GM21737 (cell line): ENCODE measurements around the gene PLA2G2A.

Experiments used
- ATAC-seq: cut with Tn5 transposase; IDR thresholded peaks from one replicate; pipeline ENCODE4 v1.9.1; 2021; ENCODE audit warnings: mild to moderate bottlenecking, moderate library complexity; ENCODE audit not compliant: unreplicated experiment

PLA2G2A gene

DNA sequence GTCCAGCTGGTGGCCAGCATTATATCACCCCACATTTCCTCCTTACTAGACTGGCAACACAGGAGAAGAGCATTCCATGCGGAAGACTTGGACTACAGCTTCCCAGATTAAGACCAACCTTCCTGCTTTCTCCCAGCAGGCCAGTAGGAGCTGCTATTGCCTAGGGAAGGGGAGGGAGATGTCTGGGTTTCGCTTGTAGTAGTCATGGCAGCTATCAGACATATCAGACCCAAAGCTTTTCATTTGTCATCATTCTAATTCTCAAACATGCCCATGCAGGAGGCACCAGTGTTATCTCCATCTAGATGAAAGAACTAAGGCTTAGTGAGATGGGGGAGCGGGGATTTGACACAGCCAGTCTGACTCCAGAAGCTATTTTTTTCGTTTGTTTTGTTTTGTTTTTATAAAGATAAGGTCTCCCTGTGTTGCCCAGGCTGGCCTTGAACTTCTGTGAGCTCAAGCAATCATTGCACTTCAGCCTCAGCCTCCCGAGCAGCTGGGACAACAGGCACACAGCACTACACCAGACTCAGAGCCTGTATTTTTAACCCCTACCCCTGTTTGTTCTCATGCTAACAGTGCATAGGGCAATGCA lies 4.5 kb downstream of the PLA2G2A start:
- ATAC-seq, result no peak

DNA sequence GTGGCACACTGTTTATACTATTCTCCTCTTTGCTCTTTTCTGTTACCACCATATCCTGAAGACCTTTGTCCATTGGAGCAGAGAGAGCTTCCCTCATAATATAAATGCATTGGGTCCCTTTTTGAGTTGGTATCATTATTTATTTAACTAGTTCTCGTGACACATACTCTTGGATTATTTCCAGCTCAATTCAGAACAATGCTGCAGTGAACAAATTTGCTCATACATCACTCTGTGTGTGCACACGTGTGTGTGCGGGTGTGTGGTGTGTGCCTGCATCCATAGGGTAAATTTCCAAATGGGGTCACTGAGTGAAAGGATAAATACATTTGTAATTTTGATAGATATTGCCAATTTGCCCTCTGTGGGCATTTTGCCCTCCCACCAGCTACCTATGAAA lies 5.8 kb downstream of the PLA2G2A start:
- ATAC-seq, result no peak

DNA sequence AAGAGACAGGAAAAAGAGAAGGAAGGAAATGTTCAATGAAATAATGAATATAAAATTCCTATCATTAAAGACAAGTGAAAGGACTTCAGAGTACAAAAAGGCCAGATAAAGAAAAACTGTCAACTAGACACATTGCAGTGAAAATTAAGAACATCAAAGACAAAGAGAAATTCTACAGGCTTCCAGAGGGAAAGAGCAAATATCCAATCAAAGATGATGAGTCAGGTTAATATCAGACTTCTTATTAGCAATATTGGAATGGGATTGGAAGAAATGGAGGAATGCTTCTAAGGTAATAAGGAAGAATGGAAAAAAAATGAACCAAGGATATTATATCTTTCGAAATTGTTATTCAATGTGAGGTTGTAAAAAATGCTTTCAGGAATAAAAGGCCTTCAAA lies 7.8 kb downstream of the PLA2G2A start:
- no peak for ATAC-seq

DNA sequence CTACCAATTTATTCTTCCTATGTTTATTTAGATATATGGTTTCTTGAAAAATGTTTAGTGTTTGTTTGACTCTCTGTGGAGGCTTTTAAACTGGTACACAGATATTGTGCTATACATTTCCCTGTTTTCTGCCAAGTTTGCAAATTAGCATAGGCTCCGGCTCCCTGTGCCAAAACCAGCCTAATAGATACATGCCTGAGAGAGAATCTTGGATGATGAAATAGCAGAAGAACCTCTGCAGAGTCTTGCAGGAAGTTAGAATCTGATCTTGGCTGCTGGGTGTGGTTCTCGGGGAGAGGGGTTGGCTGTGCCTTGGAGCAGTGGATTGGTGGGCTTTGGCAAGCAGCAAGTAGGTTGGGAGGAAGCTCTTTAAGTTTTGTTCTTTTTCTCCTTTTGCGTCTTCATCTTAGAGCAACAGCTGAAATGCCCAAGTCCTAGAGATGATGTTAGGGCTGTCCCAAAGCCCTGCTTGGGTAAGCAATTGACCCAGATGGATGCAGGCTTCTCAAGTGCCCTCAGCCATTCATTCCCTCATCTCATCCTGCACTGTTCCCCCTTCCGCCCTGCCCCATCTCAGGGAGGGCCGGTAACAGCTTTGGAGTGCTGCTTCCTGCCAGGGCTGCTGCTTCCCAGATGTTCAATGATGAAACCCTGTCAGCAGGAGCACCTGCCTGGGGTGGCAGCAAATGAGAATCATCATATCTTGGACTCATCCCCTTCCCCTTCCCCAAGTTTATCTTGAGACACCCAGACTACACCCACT lies 9.3 kb downstream of the PLA2G2A start:
- no peak for ATAC-seq

DNA sequence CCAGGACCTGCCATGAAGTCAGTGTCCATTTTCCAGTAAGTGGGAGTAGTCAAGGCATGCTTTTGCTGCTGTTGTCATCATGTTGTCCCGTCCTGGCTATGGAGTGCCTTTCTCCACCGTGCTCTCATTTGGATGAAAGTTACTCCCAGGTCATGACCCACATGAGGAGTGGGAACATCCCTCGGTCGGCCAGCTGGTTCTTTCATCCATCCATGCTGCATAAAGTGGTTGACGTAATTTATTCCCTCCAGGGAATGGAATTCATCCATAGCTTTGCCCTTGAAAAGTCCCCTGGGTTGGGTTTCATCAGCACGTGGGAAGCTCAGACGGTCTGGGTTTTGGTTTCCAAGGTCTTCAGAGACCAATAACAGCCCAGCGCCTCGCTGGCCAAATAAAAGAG lies 11.6 kb downstream of the PLA2G2A start:
- no peak for ATAC-seq

DNA sequence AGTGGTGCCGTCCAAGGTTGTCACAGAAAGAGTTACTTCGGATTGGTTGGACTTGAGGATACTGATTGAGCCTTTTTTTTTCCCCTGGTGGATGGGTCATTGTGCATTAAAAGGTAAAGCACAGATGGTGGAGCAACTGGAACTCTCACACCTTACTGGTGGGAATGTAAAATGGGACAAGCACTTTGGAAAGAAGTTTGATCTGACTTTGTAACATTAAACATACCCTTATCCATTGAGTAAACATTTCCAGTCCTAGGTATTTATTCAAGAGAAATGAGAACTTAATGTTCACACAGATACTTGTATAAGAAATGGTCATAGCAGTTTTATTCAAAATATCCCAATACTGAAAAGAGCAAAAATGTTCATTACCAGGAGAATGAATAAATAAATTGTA lies 14.9 kb downstream of the PLA2G2A start:
- no peak for ATAC-seq

DNA sequence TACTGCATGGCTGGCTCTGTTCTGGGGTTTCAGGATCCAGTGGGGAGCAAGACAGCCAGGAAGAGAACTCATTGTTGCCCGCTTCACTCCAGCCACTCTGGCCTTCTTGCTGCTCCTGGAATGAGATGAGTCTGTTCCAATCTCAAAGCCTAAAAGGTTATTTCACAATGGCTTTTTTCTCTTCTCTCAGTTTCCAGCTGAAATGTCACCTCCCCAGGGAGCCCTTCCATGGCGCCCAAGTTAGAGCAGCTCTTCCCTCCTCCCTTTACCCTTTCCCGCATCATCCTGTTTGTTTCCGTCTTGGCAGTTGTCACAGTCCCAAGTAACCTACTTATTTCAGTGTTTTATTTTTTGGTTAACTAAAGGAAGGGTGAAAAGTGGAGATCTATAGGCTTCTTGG lies 15.8 kb downstream of the PLA2G2A start:
- ATAC-seq, result no peak

DNA sequence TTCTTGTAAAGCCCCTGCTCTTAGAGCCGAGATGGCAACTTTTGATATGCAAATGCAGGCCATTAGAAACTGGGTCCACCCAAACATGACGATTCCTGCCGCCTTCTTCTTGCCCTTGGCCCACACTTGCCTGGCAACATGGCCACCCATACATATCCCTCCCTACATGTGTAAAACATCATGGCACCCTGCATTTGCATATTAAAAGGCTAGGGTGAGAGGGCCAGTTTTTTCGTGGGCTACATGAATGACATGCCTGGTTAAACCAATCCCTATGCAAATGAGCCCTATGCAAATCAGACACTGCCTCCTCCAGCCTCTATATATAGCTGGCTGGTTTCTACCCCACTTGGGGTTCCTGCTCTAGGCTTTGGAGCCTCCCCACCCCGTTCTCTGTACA lies 18.8 kb downstream of the PLA2G2A start:
- ATAC-seq, result no peak

DNA sequence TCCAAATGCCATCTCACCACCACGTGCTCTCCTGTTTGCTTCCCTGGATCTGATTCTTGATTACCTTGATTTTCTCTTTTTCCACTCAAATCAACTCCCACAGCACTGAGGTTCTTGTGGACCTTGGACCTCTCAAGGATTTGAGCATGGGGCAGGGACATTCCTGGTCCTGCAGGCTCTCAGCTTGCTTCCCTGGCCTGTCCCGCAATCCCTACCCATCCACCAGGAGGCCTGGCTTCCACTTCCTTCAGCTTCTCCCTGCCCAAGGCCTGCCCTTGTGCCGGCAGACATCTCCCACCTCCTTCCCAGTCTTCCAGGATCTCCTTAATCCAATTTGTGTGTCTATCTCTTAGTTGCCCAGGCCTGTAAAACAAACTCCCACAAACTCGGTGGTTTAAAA lies 21.6 kb downstream of the PLA2G2A start:
- ATAC-seq, result no peak

DNA sequence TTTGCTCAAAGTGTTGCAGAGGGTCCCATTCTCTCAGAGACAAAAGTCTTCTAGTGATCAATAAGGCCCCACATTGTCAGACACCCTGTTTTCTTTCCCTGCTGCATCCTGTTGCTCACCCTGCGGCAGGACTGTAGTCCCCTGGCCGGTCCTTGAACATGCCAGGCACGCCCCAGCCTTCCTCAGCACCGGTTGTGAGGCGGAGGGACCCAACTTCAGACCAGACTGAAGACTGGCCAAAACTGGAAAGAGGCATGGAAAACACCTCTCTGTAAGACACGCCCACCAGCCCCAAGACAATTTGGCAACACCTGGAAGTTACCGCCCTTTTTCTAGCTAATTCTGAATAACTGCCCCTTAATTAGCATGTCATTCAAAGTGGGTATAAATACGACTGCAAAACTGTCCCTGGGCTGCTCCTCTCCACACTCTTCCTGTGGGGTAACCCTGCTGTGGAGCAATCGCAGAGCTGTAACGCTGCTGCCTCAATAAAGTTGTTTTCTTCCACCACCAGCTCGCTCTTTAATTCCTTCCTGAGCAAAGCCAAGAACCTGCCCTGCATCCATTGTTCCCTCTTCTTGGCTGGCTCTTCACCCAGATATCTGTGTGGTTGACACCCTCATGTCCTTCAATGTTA lies 23.8 kb downstream of the PLA2G2A start:
- ATAC-seq, result no peak

DNA sequence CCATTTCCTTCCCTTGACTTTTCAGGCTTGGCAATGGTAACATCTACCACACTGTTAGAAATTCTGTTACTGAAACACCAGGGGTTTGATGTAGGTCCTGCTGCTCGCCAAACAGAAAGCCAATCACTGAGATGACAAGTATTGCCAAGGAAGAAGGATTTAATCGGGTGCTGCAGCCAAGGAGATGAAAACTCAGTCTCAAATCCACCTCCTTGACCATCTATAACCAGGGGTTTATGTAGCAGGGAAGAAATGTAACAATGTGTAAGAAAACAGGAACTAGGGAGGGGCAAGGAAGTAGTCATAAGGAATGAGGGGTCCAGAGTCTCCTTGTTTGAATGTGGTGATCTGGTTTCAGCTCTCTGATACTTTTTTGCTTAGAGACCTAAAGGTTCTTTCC lies 25.4 kb downstream of the PLA2G2A start:
- no peak for ATAC-seq

DNA sequence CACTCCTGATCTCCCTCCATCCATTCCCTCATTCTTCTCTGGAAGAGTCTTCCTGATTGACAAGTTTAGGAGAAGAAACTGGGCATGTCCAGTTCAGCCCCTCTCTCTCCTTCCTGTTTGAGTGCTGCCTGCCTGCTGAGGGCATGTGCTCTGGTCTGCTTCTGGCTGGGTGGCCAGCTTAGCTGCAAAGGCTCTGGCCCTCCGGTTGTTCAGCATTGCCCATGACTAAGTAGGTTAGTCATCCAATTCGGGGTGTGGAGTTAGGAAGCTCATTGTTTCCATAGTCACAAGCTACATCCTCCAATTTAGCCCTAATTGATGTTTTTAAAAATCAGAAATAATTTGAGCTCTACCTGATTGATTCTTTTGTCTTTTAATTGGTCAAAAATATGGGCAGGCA lies 30.4 kb downstream of the PLA2G2A start:
- ATAC-seq, result no peak

DNA sequence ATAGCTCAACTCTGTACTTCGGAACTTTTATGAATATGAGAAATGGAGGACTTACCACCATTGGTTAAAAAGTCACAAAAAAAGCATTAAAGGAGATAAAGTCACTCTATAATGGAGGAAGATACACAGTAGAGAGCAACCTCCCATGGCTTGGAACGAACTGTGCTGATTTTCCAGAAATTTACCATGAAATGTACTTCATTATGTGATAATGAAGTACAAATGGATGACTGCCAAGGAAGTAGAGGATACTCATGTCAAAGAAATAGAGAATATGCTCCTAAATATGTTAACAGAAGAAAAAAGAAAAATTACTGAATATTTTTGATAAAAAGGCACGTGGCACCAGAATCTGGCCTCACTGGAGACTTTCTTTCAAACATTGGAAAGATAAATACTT lies 32.4 kb downstream of the PLA2G2A start:
- ATAC-seq, result no peak

DNA sequence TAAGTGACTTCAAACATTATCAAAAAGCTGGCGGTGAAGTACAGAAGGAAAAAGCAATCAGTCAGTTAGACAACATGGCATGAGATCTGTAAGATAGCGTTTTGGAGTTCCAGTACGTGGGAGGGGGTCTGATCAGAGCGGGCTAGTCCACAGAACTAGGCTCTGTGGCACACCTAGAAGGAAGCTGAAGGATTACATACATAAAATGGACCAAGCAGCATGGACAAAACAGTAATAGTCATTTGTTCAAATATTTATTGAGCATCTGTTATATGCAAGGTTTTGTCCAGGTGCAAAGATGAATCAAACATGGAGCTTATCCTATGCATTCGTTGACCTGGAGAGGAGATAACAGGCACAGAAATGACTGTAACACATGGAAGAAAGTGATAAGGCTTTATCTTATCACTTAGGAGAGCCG lies 33.1 kb downstream of the PLA2G2A start:
- no peak for ATAC-seq

DNA sequence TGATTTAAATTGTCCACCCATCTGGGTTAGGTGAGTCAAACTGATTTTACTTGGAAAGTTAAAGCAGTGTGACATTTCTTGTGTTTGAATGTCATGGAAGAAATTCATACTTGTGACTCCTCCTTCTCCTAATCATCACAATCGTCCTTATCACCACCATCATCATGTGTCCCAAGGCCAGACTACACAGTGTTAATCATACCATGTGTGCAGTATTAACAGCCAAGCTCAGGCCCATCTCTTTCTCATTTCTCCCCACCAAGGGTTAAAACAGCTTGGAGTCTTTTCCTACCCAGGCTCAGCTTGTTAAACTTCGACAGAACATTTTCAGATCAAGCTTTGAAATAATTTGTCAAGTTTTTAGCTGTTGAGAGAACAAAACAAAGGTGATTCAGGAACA lies 33.5 kb downstream of the PLA2G2A start:
- no peak for ATAC-seq

DNA sequence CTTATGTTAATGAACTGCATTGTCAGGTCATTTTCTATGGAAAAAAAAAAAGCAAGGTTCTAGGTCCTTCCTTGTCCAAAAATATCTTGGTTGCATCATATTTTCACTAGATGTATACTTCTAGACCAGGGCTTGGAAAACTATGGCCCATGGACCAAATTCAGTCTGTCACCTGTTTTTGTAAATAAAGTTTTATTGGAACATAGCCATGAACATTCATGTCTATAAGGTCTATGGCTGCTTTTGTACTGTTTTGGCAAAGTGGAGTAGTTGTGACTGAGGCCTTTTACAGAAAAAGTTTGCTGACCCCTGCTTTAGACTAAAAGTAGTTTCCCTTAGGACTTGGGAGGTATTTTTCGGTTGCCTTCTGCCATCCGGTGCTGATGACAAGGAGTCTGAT lies 36.8 kb downstream of the PLA2G2A start:
- ATAC-seq, result no peak

DNA sequence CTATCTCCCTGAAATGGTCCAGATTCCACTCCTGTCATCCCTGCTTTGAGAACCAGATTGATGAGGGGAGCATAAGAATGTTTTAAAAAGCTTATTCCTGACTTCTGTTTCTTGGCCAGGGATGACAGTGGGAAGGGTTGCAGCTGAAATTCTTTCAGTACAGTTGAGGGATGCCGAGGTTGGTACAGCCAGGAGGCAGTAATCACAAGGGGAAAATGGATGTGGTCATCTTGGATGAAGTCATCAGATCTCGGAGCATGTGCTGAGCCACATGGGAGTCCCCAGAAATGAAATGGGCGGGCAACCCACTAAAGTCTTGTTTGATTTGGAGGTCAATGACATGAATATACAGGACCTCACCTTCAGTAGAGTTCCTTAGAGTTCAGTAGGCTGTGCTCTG lies 37.3 kb downstream of the PLA2G2A start:
- ATAC-seq, result no peak

DNA sequence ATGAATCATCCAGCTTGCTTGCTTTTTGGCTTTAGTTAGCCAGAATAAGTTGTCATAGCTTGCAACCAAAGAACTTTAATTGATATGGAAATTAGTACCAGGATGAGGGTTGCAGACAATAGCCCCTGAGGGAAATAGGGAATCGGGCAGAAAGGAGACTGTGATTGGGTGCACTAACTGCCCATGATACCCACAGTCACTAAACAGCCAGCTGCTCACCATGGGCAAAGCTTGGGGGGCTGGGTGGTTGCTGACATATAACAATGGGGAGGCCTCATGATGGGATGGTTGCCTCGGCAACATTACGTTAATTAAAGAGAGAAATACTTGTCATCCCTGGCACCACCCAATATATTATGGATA lies 38.2 kb downstream of the PLA2G2A start:
- no peak for ATAC-seq

DNA sequence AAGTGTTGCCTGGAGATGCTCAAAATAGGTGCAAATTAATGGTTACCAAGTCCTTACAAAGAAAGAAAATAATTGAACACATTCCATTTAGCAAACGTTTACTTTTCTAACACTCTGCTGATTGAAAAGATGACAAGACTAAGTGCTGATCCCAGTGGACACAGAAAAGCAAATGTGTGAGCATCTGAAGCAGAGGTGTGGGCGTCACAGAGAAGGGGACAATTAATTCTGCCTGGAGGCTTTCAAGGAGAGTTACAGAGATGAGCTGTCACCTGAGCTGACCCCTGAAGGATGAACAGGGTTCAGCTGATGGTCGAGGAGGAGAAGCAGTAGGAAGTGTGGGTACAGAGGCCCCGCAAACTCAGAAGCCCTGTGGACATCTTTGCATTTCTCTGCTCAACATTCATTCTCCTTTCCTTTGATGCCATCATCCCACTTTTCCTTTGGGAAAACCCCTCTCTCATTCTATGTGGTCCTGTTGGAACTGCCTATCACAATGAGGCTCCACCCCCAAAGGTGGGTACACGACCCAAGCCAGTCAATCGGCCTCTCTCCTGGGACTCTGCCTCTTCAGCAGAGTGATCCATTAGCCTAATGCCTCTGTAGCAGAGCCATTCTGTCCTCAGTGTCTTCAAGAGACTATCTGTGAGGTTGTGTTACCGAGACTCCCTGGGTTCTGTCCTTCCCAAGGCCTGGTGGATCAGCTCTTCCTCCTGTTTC lies 38.8 kb downstream of the PLA2G2A start:
- ATAC-seq, result no peak

DNA sequence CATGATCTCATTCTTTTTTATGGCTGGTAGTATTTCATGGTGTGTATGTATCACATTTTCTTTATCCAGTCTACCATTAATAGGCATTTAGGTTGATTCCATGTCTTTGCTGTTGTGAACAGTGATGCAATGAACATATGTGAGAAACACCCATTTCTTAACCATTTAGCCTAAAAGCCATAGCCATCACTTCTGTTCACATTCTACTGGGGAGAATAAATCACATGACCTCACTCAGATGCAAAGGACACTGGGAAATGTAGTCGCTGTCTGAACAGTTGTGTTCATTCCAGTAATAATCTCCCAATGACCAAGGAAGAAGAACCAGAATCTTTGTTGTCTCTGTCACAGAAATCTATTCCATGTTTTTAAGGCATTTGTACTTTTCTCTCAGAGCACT lies 40.9 kb downstream of the PLA2G2A start:
- no peak for ATAC-seq

DNA sequence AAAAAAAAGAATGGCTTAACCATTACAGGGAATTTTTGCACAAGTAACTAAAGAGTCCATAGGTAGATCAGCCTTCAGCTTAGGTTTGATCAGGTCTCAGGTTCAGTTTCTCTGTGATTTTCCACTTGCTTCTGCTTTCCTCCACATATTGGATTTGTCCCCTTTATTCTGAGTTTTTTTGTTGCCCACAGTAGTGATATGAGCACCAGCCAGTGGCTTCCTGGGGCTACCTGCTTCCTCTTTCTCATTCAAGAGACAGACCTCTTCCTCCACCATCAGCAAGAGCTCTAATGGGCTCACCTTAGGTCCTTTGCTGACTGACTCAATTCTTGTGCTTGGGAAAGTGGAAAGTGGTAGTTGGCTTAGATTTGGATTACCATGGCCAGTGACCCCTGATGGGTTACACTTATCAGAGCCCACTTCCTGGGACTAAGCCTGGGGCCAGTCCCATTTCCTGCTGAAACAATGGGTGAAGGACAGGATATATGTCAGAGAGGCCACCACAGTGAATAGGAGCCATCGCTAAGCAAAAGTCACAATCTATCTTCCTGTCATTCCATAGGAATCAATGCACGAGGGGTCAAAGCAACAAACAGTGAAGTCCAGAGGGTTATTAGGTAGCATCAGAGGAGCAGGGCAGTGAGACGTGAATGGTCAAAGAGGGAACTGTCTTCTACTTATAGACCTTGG lies 43.2 kb downstream of the PLA2G2A start:
- no peak for ATAC-seq
